Transverse colon (tissue), 4 donors: ENCODE results near the gene MRPS16. TPM values are rescaled to one million over a fixed set of nuclear protein-coding genes. Genes with fewer than 3 reads are reported as not detected.

Source experiments
- DNase-seq: peaks from one replicate; pipeline ENCODE4 v3.0.0-alpha.2; 2019
- H3K27ac ChIP-seq, 4 donors: fragments of 200-600 bp; sonication (generic); 2 replicates each; pipeline ENCODE4 v1.5.1; 2016 to 2018; ENCODE audit warnings: inconsistent platforms in 4 of 4
- H3K27me3 ChIP-seq: fragments of 200-600 bp; sonication (generic); 2 replicates; pipeline ENCODE4 v1.5.1; 2017; ENCODE audit warnings: inconsistent platforms
- H3K36me3 ChIP-seq, 4 donors: fragments of 200-600 bp; sonication (generic); 2 replicates each; pipeline ENCODE4 v1.5.1; 2017 to 2019; ENCODE audit warnings: inconsistent platforms in 4 of 4
- H3K4me1 ChIP-seq, 4 donors: fragments of 200-600 bp; sonication (generic); 2 replicates each; pipeline ENCODE4 v1.5.1; 2017 to 2020; ENCODE audit warnings: inconsistent platforms in 4 of 4
- H3K4me3 ChIP-seq, 4 donors: fragments of 200-600 bp; sonication (generic); 1 replicate in 1 of 4; 2 replicates in 3 of 4; pipeline versions ENCODE4 v1.5.1 to v1.6.1; 2017 to 2019; ENCODE audit warnings: inconsistent platforms in 4 of 4
- H3K9me3 ChIP-seq, 2 donors: fragments of 200-600 bp; sonication (generic); 2 replicates each; pipeline ENCODE4 v1.5.1; 2017 to 2019; ENCODE audit warnings: inconsistent platforms in 2 of 2
- EP300 ChIP-seq: sonication (generic); formaldehyde crosslinking; IDR thresholded peaks from one replicate; pipeline ENCODE4 v1.6.1; 2017; ENCODE audit warnings: antibody characterized with exemption, low read depth
- POLR2A ChIP-seq: fragments of 450-650 bp; IDR thresholded peaks from one replicate; pipeline ENCODE4 v1.6.1; 2016; ENCODE audit warnings: antibody characterized with exemption, mild to moderate bottlenecking, moderate library complexity
- POLR2AphosphoS5 ChIP-seq, 3 donors: sonication (generic); formaldehyde crosslinking; IDR thresholded peaks; one replicate each; pipeline ENCODE4 v1.6.1; 2016; ENCODE audit warnings: antibody characterized with exemption in 3 of 3
- WGBS, 2 donors: methylation state at CpG; one replicate each; pipeline ENCODE4 v1.1.5; 2018; ENCODE audit warnings: low coverage in 1 of 2; 5-methylcytosine and 5-hydroxymethylcytosine counted together
- in situ Hi-C, 4 donors: fragments of 200-750 bp; cut with MboI; loops; one replicate each; pipeline versions ENCODE4 v1.15.0 to v1.15.1; 2017; ENCODE audit warnings: low sequenced_read_pairs in 3 of 4, low pct_ligation_motif_present in 1 of 4, low pct_unique_long_range_greater_than_20kb in 1 of 4
- intact Hi-C: fragments of 100-400 bp; cut with DNase I; formaldehyde crosslinking; loops from one replicate; pipeline ENCODE4 v1.15.1; 2023; ENCODE audit warnings: low total_unique reads
- total RNA-seq, 4 donors: library from RNA; depleted of rRNA; stranded (reverse); fragments of >200 nt; gene quantifications; one replicate each; pipeline ENCODE4 v1.1.0, GENCODE V29; 2016
- TF ChIP-seq, protein P1 (sequence below), 5 experiments: fragments of 200-600 bp in 3 of 5; fragments of 450-650 bp in 2 of 5; sonication (generic) in 3 of 5; IDR thresholded peaks; 1 replicate in 2 of 5; 2 replicates in 3 of 5; pipeline ENCODE4 v1.5.1; 2016 to 2017; ENCODE audit warnings: antibody characterized with exemption in 5 of 5, inconsistent platforms in 3 of 5, mild to moderate bottlenecking in 2 of 5, moderate library complexity in 1 of 5

MRPS16 gene
- total RNA-seq, 4 donors from 2014 or later: 41.0 to 54.5 (median 46.6) TPM

GRCh38 chr10:73287441-73287840 is 35.0 kb upstream of the MRPS16 start:
- DNase-seq: no peak
- no peak overlapping the region for H3K27ac ChIP-seq
- WGBS, 2 donors: 74 to 84% methylated on average over 1 of the region's 1 CpG
- no peaks in the 10 kb centered on the region for H3K4me1 ChIP-seq
- no peaks in the 10 kb centered on the region for H3K9me3 ChIP-seq
- intact Hi-C loops (no loop called here), in situ Hi-C loops (no loop called here)
- no peak overlapping the region for H3K4me3 ChIP-seq
- TF ChIP-seq POLR2AphosphoS5 (IDR thresholded peaks at IDR 0.05): no peak
- TF ChIP-seq EP300: no peak
- no peak for TF ChIP-seq POLR2A
- TF ChIP-seq, protein P1, sequence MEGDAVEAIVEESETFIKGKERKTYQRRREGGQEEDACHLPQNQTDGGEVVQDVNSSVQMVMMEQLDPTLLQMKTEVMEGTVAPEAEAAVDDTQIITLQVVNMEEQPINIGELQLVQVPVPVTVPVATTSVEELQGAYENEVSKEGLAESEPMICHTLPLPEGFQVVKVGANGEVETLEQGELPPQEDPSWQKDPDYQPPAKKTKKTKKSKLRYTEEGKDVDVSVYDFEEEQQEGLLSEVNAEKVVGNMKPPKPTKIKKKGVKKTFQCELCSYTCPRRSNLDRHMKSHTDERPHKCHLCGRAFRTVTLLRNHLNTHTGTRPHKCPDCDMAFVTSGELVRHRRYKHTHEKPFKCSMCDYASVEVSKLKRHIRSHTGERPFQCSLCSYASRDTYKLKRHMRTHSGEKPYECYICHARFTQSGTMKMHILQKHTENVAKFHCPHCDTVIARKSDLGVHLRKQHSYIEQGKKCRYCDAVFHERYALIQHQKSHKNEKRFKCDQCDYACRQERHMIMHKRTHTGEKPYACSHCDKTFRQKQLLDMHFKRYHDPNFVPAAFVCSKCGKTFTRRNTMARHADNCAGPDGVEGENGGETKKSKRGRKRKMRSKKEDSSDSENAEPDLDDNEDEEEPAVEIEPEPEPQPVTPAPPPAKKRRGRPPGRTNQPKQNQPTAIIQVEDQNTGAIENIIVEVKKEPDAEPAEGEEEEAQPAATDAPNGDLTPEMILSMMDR (IDR thresholded peaks at IDR 0.05): no peak
- no peaks in the 10 kb centered on the region for H3K36me3 ChIP-seq
- no peaks in the 10 kb centered on the region for H3K27me3 ChIP-seq

DNA sequence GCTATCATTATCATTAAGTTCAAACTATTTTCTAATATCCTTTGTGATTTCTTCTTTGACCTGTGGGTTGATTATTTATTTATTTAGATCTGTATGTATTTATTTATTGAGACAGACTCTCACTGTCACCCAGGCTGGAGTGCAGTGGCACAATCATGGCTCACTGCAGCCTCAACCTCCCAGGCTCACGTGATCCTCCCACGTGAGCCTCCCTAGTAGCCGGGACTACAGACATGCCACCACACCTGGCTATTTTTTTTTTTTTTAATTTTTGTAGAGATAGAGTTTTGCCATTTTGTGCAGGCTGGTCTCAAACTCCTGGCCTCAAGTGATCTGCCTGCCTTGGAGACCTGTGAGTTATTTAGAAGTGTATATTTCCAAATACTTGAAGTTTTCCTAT is 28.7 kb upstream of the MRPS16 start:
- 91 to 100% methylated on average over 3 of the region's 3 CpGs for WGBS, 2 donors
- intact Hi-C loops: no loop called here
- Histone ChIP-seq H3K27ac (no peak overlapping the region), H3K9me3 (no peaks in the 10 kb centered on the region), H3K4me3 (no peak overlapping the region), H3K27me3 (no peaks in the 10 kb centered on the region), H3K4me1 (no peaks in the 10 kb centered on the region), H3K36me3 (no peaks in the 10 kb centered on the region)
- TF ChIP-seq, protein P1 (IDR thresholded peaks at IDR 0.05): no peak
- TF ChIP-seq EP300: no peak
- no peak for TF ChIP-seq POLR2AphosphoS5 (IDR thresholded peaks at IDR 0.05)
- no peak for TF ChIP-seq POLR2A
- no peak for DNase-seq
- in situ Hi-C loops: no loop called here

DNA sequence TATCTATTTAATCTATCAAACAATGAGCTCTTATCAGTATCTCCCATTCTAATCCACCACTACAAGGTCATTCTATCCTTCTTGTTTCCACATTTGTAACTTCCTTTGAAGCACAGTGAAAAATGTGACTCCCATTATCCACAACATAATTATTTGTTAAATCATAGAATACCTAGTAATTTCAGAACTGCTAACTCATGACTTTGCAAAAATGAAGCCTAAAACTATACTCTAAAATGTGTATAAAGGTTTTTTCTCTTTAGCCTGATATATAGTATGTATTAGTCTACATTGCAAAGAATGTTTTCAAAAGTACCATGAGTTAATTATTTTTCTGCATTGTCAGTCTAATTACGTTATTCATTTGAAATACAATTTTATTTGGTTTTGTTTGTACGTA is 12.0 kb upstream of the MRPS16 start:
- in situ Hi-C loops: loop anchor here in 1 of 4 donors (25.0 kb wide), 1 partner anchor 373 kb away; the partner anchor contains the start of gene MYOZ1
- WGBS, 2 donors: 88 to 93% methylated on average over 2 of the region's 2 CpGs
- Histone ChIP-seq H3K27ac (no peak overlapping the region), H3K9me3 (no peaks in the 10 kb centered on the region), H3K27me3 (no peaks in the 10 kb centered on the region), H3K4me1 (no peaks in the 10 kb centered on the region), H3K36me3 (no peaks in the 10 kb centered on the region), H3K4me3 (no peak overlapping the region)
- no peak for TF ChIP-seq EP300
- no peak for TF ChIP-seq POLR2A
- TF ChIP-seq POLR2AphosphoS5 (IDR thresholded peaks at IDR 0.05): no peak
- TF ChIP-seq, protein P1 (IDR thresholded peaks at IDR 0.05): no peak
- DNase-seq: no peak
- intact Hi-C loops: no loop called here

- no peak for DNase-seq
- Histone ChIP-seq H3K27me3 (no peaks in the 10 kb centered on the region), H3K36me3 (no peaks in the 10 kb centered on the region), H3K4me3 (no peak overlapping the region), H3K9me3 (no peaks in the 10 kb centered on the region), H3K4me1 (no peaks in the 10 kb centered on the region), H3K27ac (no peak overlapping the region)
- 29 to 64% methylated on average over 1 of the region's 1 CpG for WGBS, 2 donors
- intact Hi-C loops: no loop called here
- in situ Hi-C loops: loop anchor here in 1 of 4 donors (25.0 kb wide), 1 partner anchor 373 kb away; the partner anchor contains the start of gene MYOZ1
- TF ChIP-seq POLR2A (no peak), EP300 (no peak)
- TF ChIP-seq, protein P1 (IDR thresholded peaks at IDR 0.05): peak; percentile 30 to 45 (median 36)
Observed at GRCh38 chr10:73263693-73264347, 11.4 kb upstream of the MRPS16 start.
